ENCODE measurements around the gene CDC16. TPM values are rescaled to one million over a fixed set of nuclear protein-coding genes. Genes with fewer than 3 reads are reported as not detected.

The CDC16 gene
- total and polyA plus RNA-seq, 2 donors (not counting 1 experiment from before 2014, with no cell fraction given) = 94.8 to 127 TPM

DNA sequence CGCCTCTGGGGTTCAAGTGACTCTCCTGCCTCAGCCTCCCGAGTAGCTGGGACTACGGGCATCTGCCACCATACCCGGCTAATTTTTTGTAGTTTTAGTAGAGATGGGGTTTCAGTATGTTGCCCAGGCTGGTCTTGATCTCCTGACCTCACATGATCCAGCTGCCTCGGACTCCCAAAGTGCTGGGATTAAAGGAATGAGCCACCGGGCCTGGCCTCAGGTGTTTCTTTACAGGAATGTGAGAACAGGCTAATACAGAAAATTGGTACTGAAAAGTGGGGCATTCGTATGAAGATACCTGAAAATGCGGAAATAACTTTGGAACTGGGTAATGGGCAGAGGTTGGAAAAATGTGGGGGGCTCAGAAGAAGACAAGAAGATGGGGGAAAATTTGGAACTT, 2.8 kb upstream of the CDC16 start:
- Histone ChIP-seq H3K79me2 (ENCODE audit: control insufficient read depth, insufficient read depth, low read length) (peaks cover 23% of the 10 kb centered on the region), H3K9me3 (ENCODE audit: control extremely low read depth in 1 of 3, control insufficient read depth in 2 of 3, insufficient read depth in 1 of 3, low read length in 2 of 3) (no peaks in the 10 kb centered on the region), H3K4me2 (replicated peaks; ENCODE audit: low read depth, low read length, poor library complexity, severe bottlenecking) (no peak overlapping the region), H3K27ac (ENCODE audit: low read length in 2 of 2) (no peak overlapping the region), H3K9ac (ENCODE audit: low read length) (no peak overlapping the region), H4K20me1 (ENCODE audit: control insufficient read depth, insufficient read depth, low read length, poor library complexity, severe bottlenecking) (peaks cover 15% of the 10 kb centered on the region), H3K4me1 (ENCODE audit: control insufficient read depth in 2 of 2, insufficient read depth in 2 of 2, low read length in 2 of 2) (peaks cover 11 to 13% of the 10 kb centered on the region in 2 donors), H3K27me3 (replicated peaks in 1 of 4; ENCODE audit: control extremely low read depth in 1 of 4, control insufficient read depth in 3 of 4, insufficient read depth in 4 of 4, low read length in 3 of 4) (peaks cover 0 to 17% (median 12%) of the 10 kb centered on the region in 4 experiments), H3K4me3 (ENCODE audit: control extremely low read depth in 1 of 5, extremely low read depth in 1 of 5, insufficient read depth in 1 of 5, low read depth in 2 of 5, low read length in 4 of 5) (no peak overlapping the region), H2AFZ (ENCODE audit: insufficient read depth, low read depth, low read length, poor library complexity, severe bottlenecking) (no peak overlapping the region), H3K36me3 (replicated peaks in 1 of 2; ENCODE audit: control extremely low read depth in 1 of 2, control insufficient read depth in 1 of 2, extremely low read depth in 1 of 2, insufficient read depth in 2 of 2, low read length in 1 of 2) (no peaks in the 10 kb centered on the region)
- WGBS (ENCODE audit: insufficient coverage) = 87% methylated on average over 5 of the region's 8 CpGs
- TF ChIP-seq, protein P1, sequence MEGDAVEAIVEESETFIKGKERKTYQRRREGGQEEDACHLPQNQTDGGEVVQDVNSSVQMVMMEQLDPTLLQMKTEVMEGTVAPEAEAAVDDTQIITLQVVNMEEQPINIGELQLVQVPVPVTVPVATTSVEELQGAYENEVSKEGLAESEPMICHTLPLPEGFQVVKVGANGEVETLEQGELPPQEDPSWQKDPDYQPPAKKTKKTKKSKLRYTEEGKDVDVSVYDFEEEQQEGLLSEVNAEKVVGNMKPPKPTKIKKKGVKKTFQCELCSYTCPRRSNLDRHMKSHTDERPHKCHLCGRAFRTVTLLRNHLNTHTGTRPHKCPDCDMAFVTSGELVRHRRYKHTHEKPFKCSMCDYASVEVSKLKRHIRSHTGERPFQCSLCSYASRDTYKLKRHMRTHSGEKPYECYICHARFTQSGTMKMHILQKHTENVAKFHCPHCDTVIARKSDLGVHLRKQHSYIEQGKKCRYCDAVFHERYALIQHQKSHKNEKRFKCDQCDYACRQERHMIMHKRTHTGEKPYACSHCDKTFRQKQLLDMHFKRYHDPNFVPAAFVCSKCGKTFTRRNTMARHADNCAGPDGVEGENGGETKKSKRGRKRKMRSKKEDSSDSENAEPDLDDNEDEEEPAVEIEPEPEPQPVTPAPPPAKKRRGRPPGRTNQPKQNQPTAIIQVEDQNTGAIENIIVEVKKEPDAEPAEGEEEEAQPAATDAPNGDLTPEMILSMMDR (IDR thresholded peaks at IDR 0.05) = no peak
- TF ChIP-seq EZH2 (IDR thresholded peaks at IDR 0.05; ENCODE audit: borderline replicate concordance, insufficient read depth, low read depth, low read length, poor library complexity, severe bottlenecking) = no peak
- intact Hi-C loops (cut with micrococcal nuclease) = no loop called here
- POLR2A ChIA-PET = no interaction called here
- Mint-ChIP-seq H3K4me1 (peaks cover 21% of the 10 kb centered on the region), H3K4me3 (no peak overlapping the region), H3K27ac (no peak overlapping the region), H3K9me3 (ENCODE audit: insufficient read depth) (no peaks in the 10 kb centered on the region), H3K27me3 (peaks cover 19% of the 10 kb centered on the region)
- CTCF ChIA-PET = no interaction called here
- DNase-seq (no peak), ATAC-seq (ENCODE audit: low read depth) (no peak)

DNA sequence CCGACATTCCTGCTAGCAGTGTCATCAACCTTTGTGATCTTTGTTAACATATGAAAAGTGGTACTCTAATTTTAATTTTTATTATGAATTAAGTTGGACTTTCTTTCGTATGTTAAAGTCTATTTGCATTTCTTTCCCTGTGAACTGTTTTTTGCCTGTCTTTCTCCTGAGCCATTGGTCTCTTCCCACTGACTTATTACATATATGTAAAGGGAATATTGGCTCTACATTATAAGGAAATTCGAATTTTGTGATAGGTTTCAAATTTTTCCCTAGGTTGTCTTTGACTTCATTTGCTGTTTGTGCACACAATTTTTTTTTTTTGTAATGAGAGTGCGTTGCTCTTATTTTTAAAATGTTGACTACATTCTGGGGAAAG, 442 bp upstream of the CDC16 start:
- Histone ChIP-seq H3K9me3 (ENCODE audit: control extremely low read depth in 1 of 3, control insufficient read depth in 2 of 3, insufficient read depth in 1 of 3, low read length in 2 of 3) (no peaks in the 10 kb centered on the region), H3K36me3 (replicated peaks in 1 of 2; ENCODE audit: control extremely low read depth in 1 of 2, control insufficient read depth in 1 of 2, extremely low read depth in 1 of 2, insufficient read depth in 2 of 2, low read length in 1 of 2) (peaks cover 0 to 19% of the 10 kb centered on the region in 2 experiments), H3K79me2 (ENCODE audit: control insufficient read depth, insufficient read depth, low read length) (peaks cover 32% of the 10 kb centered on the region), H3K4me2 (replicated peaks; ENCODE audit: low read depth, low read length, poor library complexity, severe bottlenecking) (peak overlapping the region; percentile 83), H3K4me3 (ENCODE audit: control extremely low read depth in 1 of 5, extremely low read depth in 1 of 5, insufficient read depth in 1 of 5, low read depth in 2 of 5, low read length in 4 of 5) (peak overlapping the region in 4 of 5 experiments; percentile 70 to 82 (median 80)), H4K20me1 (ENCODE audit: control insufficient read depth, insufficient read depth, low read length, poor library complexity, severe bottlenecking) (peaks cover 28% of the 10 kb centered on the region), H2AFZ (ENCODE audit: insufficient read depth, low read depth, low read length, poor library complexity, severe bottlenecking) (peak overlapping the region; percentile 85), H3K4me1 (ENCODE audit: control insufficient read depth in 2 of 2, insufficient read depth in 2 of 2, low read length in 2 of 2) (peaks cover 9 to 10% of the 10 kb centered on the region in 2 donors), H3K27me3 (replicated peaks in 1 of 4; ENCODE audit: control extremely low read depth in 1 of 4, control insufficient read depth in 3 of 4, insufficient read depth in 4 of 4, low read length in 3 of 4) (peaks cover 0 to 9% (median 5%) of the 10 kb centered on the region in 4 experiments), H3K27ac (ENCODE audit: low read length in 2 of 2) (peak overlapping the region; percentile 28 to 75), H3K9ac (ENCODE audit: low read length) (peak overlapping the region; percentile 84)
- TF ChIP-seq EZH2 (IDR thresholded peaks at IDR 0.05; ENCODE audit: borderline replicate concordance, insufficient read depth, low read depth, low read length, poor library complexity, severe bottlenecking) = no peak
- TF ChIP-seq, protein P1 (IDR thresholded peaks at IDR 0.05) = no peak
- DNase-seq (no peak), ATAC-seq (ENCODE audit: low read depth) (no peak)
- H3K27ac Mint-ChIP-seq = peak overlapping the region; percentile 87
- 88% methylated on average over 1 of the region's 4 CpGs for WGBS (ENCODE audit: insufficient coverage)
- CTCF ChIA-PET = no interaction called here
- H3K4me1 Mint-ChIP-seq = peaks cover 25% of the 10 kb centered on the region
- intact Hi-C loops (cut with micrococcal nuclease) = loop anchor here (2.0 kb wide), 1 partner anchor 283 kb away; no protein-coding TSS in a partner anchor
- POLR2A ChIA-PET = no interaction called here
- peaks cover 9% of the 10 kb centered on the region for H3K27me3 Mint-ChIP-seq
- H3K9me3 Mint-ChIP-seq (ENCODE audit: insufficient read depth) = no peaks in the 10 kb centered on the region
- H3K4me3 Mint-ChIP-seq = peak overlapping the region; percentile 88

Measured in B cell (primary cell).